GM19043 (cell line): ENCODE results near the gene KAT8.
A peak's percentile ranks its signal among the peaks of the same experiment; 100 is the strongest.
"Not testable (repeated sequence)": the region's sequence is repeated elsewhere in the genome, so short reads cannot be mapped to it uniquely, and the experiment has no call there.

Experiments
- ATAC-seq: cut with Tn5 transposase; IDR thresholded peaks from one replicate; pipeline ENCODE4 v1.9.1; 2021; ENCODE audit warnings: low read depth; ENCODE audit not compliant: unreplicated experiment

The KAT8 gene

DNA sequence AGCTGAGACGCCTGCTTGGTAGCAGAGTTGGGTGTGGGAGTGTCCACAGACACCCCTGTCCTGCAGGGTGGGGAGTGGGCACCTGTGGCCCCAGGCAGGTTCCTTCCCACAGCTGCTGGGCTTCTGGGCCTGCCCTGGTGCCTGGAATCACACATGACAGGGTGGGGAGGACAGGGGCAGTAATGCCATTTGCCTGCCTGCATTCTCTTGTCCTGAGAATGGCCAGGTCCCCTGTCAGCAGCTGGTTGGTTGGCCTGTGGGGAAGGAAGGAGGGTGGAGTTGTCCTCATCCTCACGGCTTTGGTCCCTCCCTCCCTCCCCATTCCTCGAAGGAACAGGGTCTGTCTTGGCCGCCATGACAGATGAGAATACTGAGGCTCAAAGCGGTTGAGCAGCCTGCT lies 33.9 kb upstream of the KAT8 start:
- ATAC-seq: no peak

DNA sequence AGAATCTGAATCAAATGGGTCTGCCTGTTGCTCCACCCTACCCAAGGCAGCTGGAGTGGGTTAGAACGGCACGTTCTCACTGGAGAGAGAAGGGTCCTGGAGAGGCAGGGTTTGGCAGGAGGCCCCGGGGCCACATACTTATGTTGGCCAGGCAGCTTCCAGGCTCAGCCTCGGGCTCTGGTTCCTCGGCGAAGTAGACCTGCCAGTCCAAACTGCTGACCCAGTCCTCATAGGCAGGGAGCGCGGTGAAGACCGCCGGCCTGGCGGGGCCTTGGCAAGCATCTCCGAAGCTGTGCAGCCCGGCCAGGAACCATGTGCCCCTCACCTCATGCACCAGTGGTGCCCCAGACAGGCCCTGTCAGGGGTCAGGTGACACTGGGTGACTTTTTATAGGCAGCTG lies 33.5 kb upstream of the KAT8 start:
- ATAC-seq: no peak

DNA sequence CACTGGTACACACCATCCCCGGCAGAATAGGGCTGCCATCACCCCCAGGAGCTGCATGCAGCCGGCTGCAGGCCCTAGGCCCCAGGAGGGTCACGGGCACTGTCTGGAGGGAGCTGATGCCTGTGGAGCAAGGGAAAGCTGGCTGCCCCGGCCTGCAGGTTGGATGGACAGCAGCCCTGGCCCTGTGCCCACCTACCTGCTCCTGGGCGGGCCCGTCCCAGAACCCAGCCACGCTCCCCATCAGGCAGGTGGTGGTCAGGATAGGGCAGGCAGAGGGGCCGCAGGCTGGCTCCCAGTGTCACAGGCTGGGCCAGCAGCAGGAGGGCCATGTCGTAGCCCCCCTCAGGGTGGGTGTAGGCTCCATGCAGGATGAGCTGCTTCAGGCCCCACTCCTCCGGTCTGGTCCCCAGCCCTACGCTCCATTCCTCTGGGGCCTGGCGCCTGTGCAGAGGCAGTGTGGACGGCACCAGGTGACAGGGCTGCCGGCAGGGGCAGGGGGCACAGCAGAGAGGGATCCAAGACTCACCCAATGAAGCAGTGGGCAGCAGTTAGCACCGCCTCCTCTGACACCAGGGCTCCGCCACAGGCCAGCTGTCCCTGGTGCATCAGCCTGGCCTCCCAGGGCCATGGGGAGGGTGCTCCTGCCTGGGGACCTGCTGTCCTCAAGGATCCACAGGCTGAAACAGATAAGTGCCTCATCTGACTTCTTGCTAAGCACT lies 32.7 kb upstream of the KAT8 start:
- ATAC-seq: no peak

DNA sequence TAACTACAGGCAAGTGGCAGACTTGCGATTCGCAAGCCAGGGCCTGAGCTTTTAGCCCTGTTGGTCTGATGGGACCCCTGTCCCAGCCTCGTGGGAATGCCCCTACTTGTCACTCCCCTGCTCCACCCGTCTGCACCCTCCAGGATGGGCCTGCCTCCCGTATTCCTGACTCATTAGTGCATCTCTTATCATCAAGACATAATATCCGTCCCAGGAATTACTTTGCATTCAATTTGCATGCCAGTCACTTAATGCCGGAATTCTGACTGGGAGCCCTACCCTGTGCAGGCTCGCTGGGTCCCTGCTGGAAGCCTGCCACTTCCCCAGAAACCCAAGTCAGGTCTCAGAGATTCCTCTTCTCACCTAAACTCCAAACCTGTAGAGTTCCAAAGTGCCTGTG lies 32.1 kb upstream of the KAT8 start:
- ATAC-seq: no peak

GRCh38 chr16:31085873-31086628 lies 31.4 kb upstream of the KAT8 start:
- no peak for ATAC-seq

- no peak for ATAC-seq
Measured at GRCh38 chr16:31086629-31086906, 30.9 kb upstream of the KAT8 start.

- no peak for ATAC-seq
Measured at GRCh38 chr16:31087481-31087880, 30.0 kb upstream of the KAT8 start.

GRCh38 chr16:31087971-31088370 lies 29.5 kb upstream of the KAT8 start:
- ATAC-seq: no peak

- ATAC-seq: no peak
Measured at GRCh38 chr16:31088459-31089183, 28.8 kb upstream of the KAT8 start, which contains the start of gene PRSS53. TSS of gene PRSS53 (minus strand) at chr16:31088943. CDS start at chr16:31088809, 134 bp downstream.

DNA sequence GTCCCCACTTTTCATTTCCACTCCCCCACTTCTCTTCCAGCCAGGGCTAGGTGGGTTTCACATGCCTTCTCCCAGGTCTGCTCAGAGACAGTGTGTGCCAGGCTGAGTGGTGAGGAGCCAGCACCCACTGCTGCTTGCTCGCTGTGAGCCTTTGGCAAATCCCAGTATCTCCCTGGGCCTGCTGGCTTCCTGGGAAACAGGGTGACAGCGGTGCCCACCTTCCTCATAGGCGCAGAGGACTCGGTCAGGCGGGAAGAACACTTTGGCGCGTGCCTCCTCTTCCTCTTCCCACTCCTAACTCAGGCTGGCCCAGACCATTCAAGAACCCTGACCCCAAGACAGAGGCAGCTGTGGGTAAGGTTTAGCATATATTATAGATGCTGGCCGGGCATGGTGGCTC lies 28.3 kb upstream of the KAT8 start:
- ATAC-seq: no peak

DNA sequence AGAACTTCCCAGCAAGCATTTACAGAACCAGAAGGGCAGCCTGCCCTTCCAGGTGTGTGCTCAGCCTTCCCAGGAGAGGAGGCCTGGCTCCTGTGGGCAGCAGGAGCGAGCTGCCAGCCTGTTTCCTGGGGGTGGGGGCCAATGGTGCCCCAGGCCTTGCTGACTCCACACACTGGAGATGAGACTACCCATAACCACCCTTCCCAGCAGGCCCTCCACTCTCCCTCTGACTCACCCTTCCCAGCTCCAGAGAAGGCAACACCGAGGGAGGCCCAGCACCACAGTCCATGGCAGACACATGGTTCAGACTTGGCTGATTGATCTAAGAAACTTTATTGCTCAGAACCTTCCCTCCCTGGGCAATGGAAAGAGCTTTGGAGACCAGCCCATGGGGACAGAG lies 26.9 kb upstream of the KAT8 start:
- ATAC-seq: no peak

DNA sequence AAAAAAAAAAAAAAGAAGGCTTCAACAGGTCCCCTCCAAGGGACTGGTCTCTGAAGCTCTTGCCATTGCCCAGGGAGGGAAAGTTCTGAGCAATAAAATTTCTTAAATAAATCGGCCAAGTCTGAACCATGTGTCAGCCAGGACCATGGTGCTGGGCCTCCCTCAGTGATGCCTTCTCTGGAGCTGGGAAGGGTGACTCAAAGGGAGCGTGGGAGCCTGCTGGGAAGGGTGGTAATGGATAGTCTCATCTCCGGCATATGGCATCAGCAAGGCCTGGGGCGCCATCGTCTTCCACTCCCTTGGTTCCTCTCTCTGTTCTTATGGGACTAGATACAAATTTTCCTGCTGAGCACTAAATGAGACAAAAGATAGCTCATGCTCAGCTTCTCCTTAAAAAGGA lies 25.1 kb upstream of the KAT8 start:
- no peak for ATAC-seq

- ATAC-seq: no peak
Measured at GRCh38 chr16:31093132-31093703, 24.2 kb upstream of the KAT8 start.

- no peak for ATAC-seq
Measured at GRCh38 chr16:31094088-31094423, 23.4 kb upstream of the KAT8 start.

- peak; percentile 81 for ATAC-seq
Measured at GRCh38 chr16:31094424-31095120, 22.9 kb upstream of the KAT8 start, which contains the start of gene VKORC1. TSS of gene VKORC1 (minus strand) at chr16:31094797. CDS start at chr16:31094729, 68 bp downstream.

DNA sequence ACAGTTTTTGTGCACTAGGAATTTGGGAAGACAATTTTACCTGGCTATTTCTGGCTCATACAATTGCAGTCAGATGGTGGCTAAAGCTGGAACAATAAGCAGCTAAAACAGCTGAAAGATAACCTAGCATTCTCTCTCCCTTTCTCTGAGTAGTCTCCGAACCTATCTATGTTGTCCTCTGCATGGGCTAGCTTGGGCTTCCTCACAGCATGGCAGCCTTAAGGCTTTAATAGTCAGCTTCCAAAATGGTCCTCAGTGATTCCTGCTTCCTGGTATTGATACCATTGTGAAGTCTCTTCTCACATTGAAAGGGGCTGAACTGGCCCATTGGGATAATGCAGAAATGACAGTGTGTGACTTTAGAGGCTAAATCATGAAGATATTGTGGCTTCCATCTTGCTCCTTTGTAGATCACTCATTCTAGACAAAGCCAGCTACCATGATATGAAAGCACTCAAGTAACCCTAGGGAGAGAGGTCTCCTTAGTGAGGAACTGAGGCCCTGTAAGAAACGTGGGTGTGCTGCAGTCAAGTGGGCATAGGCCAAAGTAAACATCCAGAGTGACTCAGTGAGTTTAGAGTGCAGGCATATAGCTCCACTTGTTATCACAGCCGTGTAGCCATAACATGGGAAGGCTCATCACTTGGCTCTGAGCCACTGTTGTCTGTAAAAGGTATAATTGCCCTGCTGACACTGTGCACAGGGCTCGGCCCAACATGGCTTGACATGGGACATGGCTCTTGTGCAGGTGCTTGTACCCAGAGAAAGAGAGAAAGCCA lies 17.4 kb upstream of the KAT8 start:
- ATAC-seq: no peak

- not testable (repeated sequence) for ATAC-seq
Measured at GRCh38 chr16:31100876-31101641, 16.4 kb upstream of the KAT8 start.

DNA sequence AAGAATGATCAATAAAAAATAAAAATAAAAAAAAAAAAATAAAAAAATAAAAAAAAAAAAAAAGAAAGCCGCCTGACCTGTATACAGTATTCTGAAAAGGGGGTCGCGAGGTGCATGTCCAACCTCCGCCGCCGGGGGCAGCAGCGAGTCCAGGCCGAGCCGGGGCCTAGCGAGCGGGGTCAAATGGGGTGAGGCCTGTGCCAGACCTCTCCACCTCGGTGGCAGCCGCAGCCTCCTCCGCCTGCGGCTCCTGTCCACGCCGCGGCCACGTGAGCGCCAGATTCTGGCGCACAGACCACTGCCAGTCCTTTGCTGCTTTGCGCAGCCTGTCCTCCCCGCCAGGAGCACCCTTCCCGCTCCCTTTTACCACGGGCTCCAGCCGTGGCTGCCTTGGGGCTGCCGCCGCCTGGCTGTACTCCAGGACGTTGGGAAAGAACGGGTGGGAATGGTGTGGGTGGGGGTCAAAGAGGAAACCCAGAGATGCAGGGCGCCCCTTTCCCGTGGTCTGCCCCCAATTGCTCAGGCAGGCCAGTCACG lies 11.7 kb upstream of the KAT8 start:
- peak; percentile 38 for ATAC-seq
